Measurements from ENCODE around the gene HMOX1.
A peak's percentile ranks its signal among the peaks of the same experiment; 100 is the strongest.
"Not testable (repeated sequence)": the region's sequence is repeated elsewhere in the genome, so short reads cannot be mapped to it uniquely, and the experiment has no call there.

Gene HMOX1

GRCh38 chr22:35359380-35360065, 21.4 kb upstream of the HMOX1 start:
- no peak for TF ChIP-seq CTCF (IDR thresholded peaks at IDR 0.05)
- no peak overlapping the region for H3K4me3 ChIP-seq
- H3K27ac ChIP-seq = no peak overlapping the region
- DNase-seq (ENCODE audit: low spot score) = no peak

GRCh38 chr22:35361001-35361558, 19.8 kb upstream of the HMOX1 start:
- no peak for DNase-seq (ENCODE audit: low spot score)
- no peak for TF ChIP-seq CTCF (IDR thresholded peaks at IDR 0.05)
- H3K27ac ChIP-seq = no peak overlapping the region
- no peak overlapping the region for H3K4me3 ChIP-seq

GRCh38 chr22:35363566-35364086, 17.3 kb upstream of the HMOX1 start:
- no peak for DNase-seq (ENCODE audit: low spot score)
- H3K4me3 ChIP-seq = no peak overlapping the region
- no peak overlapping the region for H3K27ac ChIP-seq
- TF ChIP-seq CTCF (IDR thresholded peaks at IDR 0.05) = no peak

- H3K27ac ChIP-seq = peak overlapping the region in 1 of 2 donors; percentile 27
- not testable (repeated sequence) for DNase-seq (ENCODE audit: low spot score); H3K4me3 ChIP-seq
Measured at GRCh38 chr22:35364230-35364629, 16.7 kb upstream of the HMOX1 start.

GRCh38 chr22:35367331-35367886, 13.5 kb upstream of the HMOX1 start:
- DNase-seq (ENCODE audit: low spot score) = no peak
- no peak overlapping the region for H3K27ac ChIP-seq
- no peak overlapping the region for H3K4me3 ChIP-seq
- no peak for TF ChIP-seq CTCF (IDR thresholded peaks at IDR 0.05)

GRCh38 chr22:35368386-35368785, 12.5 kb upstream of the HMOX1 start:
- DNase-seq (ENCODE audit: low spot score) = no peak
- TF ChIP-seq CTCF (IDR thresholded peaks at IDR 0.05) = no peak
- no peak overlapping the region for H3K27ac ChIP-seq
- no peak overlapping the region for H3K4me3 ChIP-seq

GRCh38 chr22:35369996-35370395, 10.9 kb upstream of the HMOX1 start:
- no peak overlapping the region for H3K4me3 ChIP-seq
- TF ChIP-seq CTCF (IDR thresholded peaks at IDR 0.05) = no peak
- DNase-seq (ENCODE audit: low spot score) = no peak
- H3K27ac ChIP-seq = no peak overlapping the region

All from coronary artery (tissue), 2 donors.